Fibroblast of skin of right biceps (primary cell): Measurements from ENCODE around the gene RSPO3.
A peak's percentile ranks its signal among the peaks of the same experiment; 100 is the strongest.

Experiments
- DNase-seq: peaks from one replicate; pipeline ENCODE4 v3.0.0-alpha.2; 2013

RSPO3 gene

GRCh38 chr6:127114214-127114760 is 4.2 kb upstream of the RSPO3 start:
- DNase-seq, result no peak

- DNase-seq, result peak; percentile 76
These were observed 3.3 kb upstream of the RSPO3 start for GRCh38 chr6:127115084-127115655.

GRCh38 chr6:127115746-127116145 is 2.7 kb upstream of the RSPO3 start:
- DNase-seq, result no peak

- DNase-seq, result no peak
These were observed 533 bp upstream of the RSPO3 start for GRCh38 chr6:127117979-127118297.

GRCh38 chr6:127119102-127120022 is 891 bp downstream of the RSPO3 start:
- peak; percentile 14 for DNase-seq

- DNase-seq, result no peak
These were observed 1.7 kb downstream of the RSPO3 start for GRCh38 chr6:127120023-127120786.

- DNase-seq, result peak; percentile 74
These were observed 2.5 kb downstream of the RSPO3 start for GRCh38 chr6:127120787-127121636.

GRCh38 chr6:127121637-127121960 is 3.1 kb downstream of the RSPO3 start:
- DNase-seq, result no peak

- DNase-seq, result no peak
These were observed 5.7 kb downstream of the RSPO3 start for GRCh38 chr6:127124172-127124571.

- DNase-seq, result no peak
These were observed 6.2 kb downstream of the RSPO3 start for GRCh38 chr6:127124680-127125079.

- DNase-seq, result no peak
These were observed 9.6 kb downstream of the RSPO3 start for GRCh38 chr6:127128066-127128465.

GRCh38 chr6:127129251-127129650 is 10.8 kb downstream of the RSPO3 start:
- DNase-seq, result no peak

GRCh38 chr6:127131275-127131674 is 12.8 kb downstream of the RSPO3 start:
- no peak for DNase-seq

- DNase-seq, result no peak
These were observed 13.4 kb downstream of the RSPO3 start for GRCh38 chr6:127131772-127132376.

GRCh38 chr6:127134136-127134535 is 15.7 kb downstream of the RSPO3 start:
- DNase-seq, result no peak

- DNase-seq, result no peak
These were observed 18.3 kb downstream of the RSPO3 start for GRCh38 chr6:127136786-127137185.

GRCh38 chr6:127146932-127147331 is 28.5 kb downstream of the RSPO3 start:
- peak; percentile 91 for DNase-seq

GRCh38 chr6:127147534-127147933 is 29.1 kb downstream of the RSPO3 start:
- no peak for DNase-seq

- peak; percentile 16 for DNase-seq
These were observed 30.0 kb downstream of the RSPO3 start for GRCh38 chr6:127148511-127148910.

GRCh38 chr6:127154509-127154908 is 36.0 kb downstream of the RSPO3 start:
- no peak for DNase-seq

GRCh38 chr6:127160484-127160883 is 42.0 kb downstream of the RSPO3 start:
- DNase-seq, result no peak

- no peak for DNase-seq
These were observed 44.4 kb downstream of the RSPO3 start for GRCh38 chr6:127162836-127163235.
